GM21529 (cell line): ENCODE data around the gene JSRP1.

ENCODE experiments used
- ATAC-seq: cut with Tn5 transposase; IDR thresholded peaks from one replicate; pipeline ENCODE4 v1.9.1; 2021; ENCODE audit not compliant: unreplicated experiment

JSRP1 gene

DNA sequence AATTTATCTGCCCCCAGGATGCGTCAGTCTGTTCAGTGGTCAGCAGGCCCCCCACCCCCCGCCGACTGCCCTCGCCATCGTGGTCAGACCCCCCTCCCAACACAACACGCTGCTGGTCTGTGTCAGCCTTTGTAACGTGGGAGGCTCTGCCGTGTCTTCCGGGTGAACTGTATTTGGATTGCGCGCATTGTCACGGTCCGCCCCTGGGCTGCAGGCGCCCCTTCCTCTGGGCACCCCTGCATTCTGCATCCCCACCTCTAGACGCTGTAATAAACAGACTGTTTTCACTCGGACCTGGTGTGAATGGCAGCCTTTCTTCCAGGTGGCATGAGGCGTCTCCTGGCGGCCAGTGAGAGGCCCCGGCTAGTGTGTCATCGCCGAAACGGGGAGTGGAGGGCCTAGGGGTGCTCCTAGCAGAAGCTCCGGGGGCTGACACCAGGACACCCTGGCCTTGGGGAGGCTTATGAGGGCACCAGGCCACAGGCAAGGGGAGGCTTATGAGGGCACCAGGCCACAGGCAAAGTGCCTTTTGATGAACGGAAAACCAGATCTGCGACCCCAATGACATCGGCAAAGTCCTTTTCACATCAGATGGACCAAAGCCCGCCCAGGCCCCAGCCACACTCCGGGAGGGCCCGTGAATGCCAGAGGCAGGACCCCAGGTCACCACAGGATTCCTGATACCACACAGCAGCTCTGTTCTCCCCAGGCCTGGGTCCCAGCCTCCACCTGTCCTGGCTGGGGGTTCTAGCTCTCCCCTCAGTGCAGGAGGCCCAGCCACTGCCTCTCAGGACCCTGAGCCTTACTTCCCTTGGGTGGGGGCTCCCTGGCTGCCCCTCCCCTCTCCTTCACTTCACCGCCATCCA lies 23.7 kb downstream of the JSRP1 start:
- ATAC-seq, result no peak

GRCh38 chr19:2231621-2232221 lies 24.5 kb downstream of the JSRP1 start:
- ATAC-seq, result no peak

DNA sequence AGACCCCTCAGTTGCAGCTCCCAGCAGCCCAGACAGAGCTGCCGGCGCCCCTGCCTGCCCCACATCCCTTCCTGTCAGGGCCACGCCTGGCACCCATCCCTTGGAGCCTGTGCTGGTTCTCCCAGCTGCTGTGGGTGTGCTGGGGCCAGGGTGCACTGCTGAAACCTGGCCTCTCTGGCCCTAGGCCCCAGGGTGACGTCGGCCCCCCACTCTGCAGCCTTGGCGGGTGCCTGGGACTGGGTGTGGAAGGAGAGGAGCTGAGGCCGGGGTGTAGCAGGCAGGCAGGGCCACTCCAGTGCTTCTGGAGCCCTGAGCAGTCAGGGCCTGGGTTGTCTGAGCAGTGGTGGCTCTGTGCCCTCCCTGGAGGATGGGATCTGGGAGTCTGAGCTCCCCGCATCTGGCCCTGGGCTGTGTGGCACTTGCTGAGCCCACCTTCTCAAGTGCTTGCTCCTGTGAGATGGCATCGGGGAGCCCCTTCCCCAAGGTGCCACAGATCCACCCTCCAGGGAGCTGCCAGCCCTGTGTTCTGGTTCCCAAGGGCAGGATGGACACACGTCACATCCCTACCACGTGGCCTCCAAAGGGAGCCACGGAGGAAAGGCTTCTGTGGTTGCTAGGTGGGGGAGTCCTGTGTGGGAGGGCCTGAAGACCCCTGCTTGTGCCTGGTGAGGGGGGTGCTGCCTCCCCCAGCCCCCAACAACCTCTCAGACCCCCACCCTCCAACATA lies 25.2 kb downstream of the JSRP1 start:
- no peak for ATAC-seq

- no peak for ATAC-seq
Measured at GRCh38 chr19:2230033-2230531, 26.1 kb downstream of the JSRP1 start.

DNA sequence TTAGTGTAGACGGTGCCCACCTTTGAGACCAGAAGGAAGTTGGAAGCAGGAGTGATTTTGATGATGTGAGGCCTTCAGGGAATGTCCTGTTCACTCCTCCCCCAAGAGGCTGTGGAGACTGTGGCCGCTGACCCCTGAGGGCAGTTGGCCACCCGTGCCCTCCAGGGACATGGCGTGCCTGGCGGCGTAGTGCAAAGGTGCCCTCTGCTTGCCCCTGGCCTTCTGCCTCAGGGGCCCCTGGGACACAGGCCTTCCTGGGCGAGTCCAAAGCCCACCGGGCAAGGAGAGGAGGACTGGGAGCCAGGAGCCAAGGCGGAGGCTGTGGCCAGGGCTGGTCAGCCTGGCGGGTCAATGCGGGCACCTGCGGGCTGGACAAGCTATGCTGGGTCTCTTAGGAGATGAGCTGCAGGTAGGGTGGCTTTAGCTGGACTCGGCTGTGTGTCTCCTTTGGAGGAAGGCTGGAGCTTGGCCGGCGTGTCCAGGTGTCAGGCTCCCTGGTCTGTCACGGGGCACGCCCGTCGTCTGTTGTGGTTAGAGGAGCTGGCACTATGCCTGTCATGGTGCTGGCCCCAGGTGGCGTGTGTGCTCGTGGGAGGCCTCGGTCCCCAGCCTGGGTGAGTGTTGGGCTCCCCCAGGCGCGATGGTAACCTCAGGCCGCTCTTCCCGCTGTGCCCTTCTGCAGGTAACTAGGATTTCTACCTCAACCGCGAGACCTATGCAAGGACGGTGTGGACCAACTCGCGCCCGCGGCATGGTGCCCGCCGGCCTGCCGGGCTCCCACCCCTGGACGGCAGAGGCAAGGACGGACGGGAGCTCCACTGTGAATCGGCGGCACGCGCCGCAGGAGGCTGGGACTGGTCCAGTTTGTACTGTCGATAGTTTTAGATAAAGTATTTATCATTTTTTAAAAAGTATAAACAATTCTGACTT lies 26.8 kb downstream of the JSRP1 start:
- no peak for ATAC-seq

DNA sequence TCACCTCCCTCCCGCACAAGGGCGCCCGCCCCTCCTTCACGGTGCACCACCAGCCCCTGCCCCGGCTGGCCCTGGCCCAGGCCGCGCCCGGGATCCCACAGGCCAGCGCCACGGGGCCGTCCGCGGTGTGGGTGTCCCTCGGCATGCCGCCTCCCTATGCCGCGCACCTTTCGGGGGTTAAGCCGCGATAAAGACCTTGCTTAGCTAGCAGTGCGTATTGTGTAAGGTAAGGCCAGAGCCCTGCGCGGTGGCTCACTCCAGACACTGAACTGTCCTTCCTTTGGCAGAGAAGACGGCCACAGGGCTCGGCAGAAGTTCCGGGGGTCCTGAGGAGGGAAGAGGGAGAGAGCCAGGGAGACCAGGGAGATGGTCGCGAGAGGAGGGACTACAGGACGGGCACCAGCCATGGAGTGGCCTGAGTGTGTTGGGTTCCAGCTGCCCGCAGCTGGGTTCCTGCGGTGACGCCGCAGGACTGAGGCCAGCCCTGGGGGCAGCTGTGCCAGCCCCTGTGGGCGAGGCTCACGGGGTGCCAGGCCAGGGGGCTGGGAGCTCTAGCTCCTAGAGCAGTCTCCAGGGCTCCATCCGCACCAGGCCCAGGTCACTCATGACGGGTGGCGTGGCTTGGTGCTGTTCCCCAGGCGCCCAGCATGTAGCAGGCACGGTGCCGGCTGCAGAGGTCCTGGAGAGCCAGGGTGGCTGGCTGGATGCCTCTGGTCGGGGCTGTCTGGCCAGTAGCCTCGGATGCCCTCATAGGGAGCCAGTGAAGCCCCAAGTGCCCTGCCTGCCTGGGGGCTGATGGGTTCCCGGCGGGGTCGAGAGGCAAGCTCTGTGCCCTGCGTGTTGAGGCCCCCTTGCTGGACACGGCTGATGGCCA lies 27.8 kb downstream of the JSRP1 start:
- ATAC-seq, result no peak

- no peak for ATAC-seq
Measured at GRCh38 chr19:2227415-2228156, 28.6 kb downstream of the JSRP1 start.

DNA sequence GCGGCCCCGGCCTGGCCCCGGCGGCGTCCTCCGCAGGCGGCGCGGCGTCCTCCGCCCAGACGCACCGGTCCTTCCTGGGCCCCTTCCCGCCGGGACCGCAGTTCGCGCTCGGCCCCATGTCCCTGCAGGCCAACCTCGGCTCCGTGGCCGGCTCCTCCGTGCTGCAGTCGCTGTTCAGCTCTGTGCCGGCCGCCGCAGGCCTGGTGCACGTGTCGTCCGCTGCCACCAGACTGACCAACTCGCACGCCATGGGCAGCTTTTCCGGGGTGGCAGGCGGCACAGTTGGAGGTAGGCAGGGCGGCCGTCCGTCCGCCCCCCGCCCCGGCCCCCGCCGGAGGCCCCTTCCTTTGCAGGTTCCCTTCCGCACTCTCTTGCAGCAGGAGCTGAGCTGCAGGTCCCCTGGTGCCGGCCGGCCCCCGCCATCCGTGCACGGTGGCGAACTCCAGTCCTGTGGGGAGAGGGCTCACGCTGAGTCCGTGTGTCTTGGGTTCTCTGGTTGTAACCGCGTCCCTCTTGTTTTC lies 29.3 kb downstream of the JSRP1 start:
- no peak for ATAC-seq

GRCh38 chr19:2226051-2226839 lies 30.0 kb downstream of the JSRP1 start:
- ATAC-seq, result no peak

GRCh38 chr19:2225415-2226050 lies 30.7 kb downstream of the JSRP1 start:
- no peak for ATAC-seq

DNA sequence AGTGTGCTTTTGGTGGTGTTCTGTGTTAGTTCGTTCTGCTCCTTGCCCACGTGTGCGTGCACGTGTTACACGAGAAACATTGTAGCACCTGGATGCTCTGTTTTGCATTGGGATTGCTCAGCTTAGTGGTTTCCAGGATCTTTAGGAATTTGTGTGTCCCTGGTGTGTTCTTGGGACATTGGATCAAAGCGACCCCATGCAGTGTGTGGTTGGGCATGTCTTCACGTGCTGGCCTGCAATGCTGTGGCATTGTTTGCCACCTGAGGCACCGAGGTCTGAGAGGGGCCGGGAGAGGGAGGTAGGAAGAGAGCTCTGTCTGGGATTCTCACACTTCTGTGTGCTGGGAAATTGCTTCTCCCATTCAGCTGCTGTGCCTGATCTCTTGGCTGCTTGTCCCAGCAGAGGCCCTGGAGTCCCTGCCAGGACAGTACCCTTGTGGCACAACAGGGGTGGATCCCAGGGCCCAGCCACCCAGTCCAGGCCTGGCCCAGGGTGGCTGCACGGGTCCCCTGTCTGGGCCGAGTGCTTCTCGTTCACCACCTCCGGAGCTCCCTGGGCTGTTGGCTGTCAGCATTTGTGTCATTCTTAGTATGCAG lies 31.4 kb downstream of the JSRP1 start:
- no peak for ATAC-seq

GRCh38 chr19:2223959-2224358 lies 32.3 kb downstream of the JSRP1 start:
- ATAC-seq, result no peak

DNA sequence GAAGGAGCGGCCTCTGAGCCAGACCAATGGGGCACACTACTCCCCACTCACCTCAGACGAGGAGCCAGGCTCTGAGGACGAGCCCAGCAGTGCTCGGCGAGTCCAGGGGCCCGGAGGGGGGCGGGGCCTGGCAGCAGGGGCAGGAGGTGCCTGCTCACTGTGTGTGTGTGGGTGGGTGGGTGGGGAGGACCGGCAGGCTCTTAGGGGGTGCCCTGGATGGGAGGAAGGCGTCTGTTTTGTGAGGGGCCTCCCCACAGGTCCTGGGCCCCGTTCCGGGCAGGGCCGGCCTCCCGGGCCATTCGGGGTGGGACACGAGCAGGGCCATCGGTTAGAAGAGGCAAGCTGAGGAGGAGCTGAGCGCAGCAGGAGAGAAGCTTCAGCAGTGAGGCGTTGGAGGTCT lies 32.8 kb downstream of the JSRP1 start:
- ATAC-seq, result no peak

DNA sequence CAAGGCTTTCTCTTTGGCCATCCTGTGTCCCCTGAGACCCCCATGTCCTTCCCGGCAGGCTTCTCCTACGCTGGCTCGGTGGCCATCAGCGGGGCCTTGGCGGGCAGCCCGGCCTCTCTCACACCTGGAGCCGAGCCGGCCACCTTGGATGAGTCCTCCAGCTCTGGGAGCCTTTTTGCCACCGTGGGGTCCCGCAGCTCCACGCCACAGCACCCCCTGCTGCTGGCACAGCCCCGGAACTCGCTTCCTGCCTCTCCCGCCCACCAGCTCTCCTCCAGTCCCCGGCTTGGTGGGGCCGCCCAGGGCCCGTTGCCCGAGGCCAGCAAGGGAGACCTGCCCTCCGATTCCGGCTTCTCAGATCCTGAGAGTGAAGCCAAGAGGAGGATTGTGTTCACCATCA lies 34.3 kb downstream of the JSRP1 start:
- ATAC-seq, result no peak

GRCh38 chr19:2221250-2221831 lies 34.9 kb downstream of the JSRP1 start:
- no peak for ATAC-seq

GRCh38 chr19:2219726-2220125 lies 36.5 kb downstream of the JSRP1 start:
- no peak for ATAC-seq

- ATAC-seq, result no peak
Measured at GRCh38 chr19:2217591-2217990, 38.6 kb downstream of the JSRP1 start.
